Dedifferentiated amniotic fluid mesenchymal stem cell (primary cell): ENCODE data around the gene XK.
"Not testable (repeated sequence)": the region's sequence is repeated elsewhere in the genome, so short reads cannot be mapped to it uniquely, and the experiment has no call there.

Experiments used
- DNase-seq: peaks from one replicate; pipeline ENCODE4 v3.0.0-alpha.2; 2016; ENCODE audit errors: extremely low spot score

The XK gene

DNA sequence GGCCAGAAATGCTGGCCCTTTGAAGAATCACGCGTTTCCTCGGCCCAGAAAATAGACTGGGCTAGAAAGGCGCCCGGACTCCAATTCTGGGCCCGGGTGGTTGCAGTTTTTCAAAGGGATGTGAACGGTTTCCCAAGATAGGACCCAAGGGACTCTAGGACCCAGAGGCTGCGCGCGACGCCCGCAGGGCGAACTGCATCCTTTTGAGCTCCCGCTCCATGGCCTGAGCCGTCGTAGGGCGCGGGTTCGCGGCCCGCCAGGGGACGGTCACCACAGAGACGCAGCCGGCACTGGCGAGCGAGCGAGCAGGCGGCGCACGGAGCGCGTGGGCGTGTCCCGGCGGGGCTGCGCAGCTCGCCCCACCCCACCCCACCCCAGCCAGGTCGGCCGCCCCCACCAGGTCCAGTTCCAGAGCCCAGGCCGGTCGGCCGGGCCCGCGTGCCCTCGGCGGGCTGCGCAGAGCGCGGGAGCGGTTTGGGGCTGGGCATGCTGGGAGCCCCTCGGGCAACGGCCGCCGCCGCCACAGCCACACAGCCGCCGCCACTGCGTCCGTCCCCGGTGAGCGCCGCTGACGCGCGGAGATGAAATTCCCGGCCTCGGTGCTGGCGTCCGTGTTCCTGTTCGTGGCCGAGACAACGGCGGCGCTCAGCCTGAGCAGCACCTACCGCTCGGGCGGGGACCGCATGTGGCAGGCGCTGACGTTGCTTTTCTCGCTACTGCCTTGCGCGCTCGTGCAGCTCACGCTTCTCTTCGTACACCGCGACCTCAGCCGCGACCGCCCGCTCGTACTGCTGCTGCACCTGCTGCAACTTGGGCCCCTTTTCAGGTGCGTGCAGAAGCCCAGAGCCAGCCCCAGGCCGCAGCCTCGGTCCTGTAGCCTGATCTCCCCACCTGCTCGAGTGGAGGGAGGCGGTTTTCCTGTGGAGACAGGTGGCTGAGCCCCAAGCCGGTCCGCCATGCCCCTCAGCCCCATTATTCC lies at the start of gene XK:
Gene XK, plus strand, starts transcription at position 411 of the 979 bp plus-strand sequence. Its CDS starts 171 bp downstream, at position 582.
- no peak for DNase-seq

DNA sequence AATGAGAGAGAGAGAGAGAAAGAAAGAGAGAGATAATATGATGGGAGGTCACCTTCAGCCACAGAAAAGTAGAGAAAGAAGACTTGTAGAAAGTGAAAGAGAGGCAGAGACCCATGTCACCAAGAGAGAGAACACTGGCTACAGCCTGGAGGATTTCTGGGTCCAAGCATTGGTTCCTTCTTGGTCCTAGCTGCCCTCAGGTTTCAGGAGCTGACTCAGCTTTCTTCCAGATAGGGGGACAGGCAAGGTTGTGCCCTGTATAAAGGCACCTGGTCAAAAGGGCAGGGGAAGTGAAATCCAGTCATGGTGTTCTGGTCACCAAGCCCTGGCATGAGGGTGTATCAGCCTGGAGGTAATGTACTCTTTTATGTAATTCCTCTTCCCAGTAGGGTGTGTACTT lies 47.5 kb upstream of the XK start:
- DNase-seq, result no peak

- DNase-seq, result no peak
These were observed 45.4 kb upstream of the XK start for GRCh38 chrX:37640142-37640541.

GRCh38 chrX:37641859-37642258 lies 43.7 kb upstream of the XK start:
- DNase-seq, result no peak

GRCh38 chrX:37644381-37645305 lies 40.9 kb upstream of the XK start:
- DNase-seq, result no peak

DNA sequence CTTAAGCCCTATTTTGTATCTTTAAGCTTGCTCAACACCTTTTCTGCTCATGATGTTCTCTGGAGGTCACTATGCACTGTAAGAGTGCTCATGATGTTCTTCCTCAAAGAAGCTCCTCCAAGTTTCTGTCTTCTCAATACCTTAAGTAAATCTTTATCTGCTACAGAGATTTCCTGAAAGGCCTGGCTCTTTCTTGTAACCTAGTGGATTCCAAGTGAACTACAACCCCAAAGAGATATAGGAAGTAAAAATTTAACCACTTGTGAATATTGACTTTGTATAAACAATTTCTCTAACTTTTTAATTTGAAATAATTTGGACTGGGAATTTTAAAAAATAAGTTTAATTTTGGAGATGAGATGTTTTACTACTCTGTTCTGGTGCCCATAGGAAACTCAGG lies 39.3 kb upstream of the XK start:
- no peak for DNase-seq

DNA sequence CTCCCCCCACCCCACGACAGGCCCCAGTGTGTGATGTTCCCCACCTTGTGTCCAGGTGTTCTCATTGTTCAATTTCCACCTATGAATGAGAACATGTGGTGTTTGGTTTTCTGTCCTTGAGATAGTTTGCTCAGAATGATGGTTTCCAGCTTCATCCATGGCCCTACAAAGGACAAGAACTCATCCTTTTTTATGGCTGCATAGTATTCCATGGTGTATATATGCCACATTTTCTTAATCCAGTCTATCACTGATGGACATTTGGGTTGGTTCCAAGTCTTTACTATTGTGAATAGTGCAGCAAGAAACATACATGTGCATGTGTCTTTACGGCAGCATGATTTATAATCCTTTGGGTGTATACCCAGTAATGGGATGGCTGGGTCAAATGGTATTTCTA lies 34.7 kb upstream of the XK start:
- DNase-seq, result not testable (repeated sequence)

- DNase-seq, result no peak
These were observed 33.6 kb upstream of the XK start for GRCh38 chrX:37651921-37652452.

- no peak for DNase-seq
These were observed 32.9 kb upstream of the XK start for GRCh38 chrX:37652589-37653231.

GRCh38 chrX:37653397-37654085 lies 32.0 kb upstream of the XK start:
- DNase-seq, result no peak

- DNase-seq, result no peak
These were observed 27.1 kb upstream of the XK start for GRCh38 chrX:37658343-37659030.

DNA sequence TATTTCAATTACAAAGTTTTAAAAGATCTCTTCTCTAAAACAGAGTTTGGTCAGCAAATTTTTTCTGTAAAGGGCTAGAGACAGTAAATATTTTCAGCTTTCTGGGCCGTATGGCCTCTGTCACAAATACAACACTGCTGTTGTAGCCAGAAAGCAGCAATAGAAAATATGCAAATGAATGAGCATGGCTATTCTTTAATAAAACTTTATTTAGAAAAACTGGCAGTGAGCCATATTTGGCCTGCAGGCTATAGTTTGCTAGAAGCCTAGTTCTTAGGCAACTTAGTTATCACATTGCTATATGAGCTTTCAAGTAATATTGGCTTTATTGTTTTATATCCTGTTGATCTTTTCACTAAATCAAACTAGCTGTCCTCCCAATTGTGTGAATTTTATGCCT lies 26.5 kb upstream of the XK start:
- DNase-seq, result no peak

GRCh38 chrX:37662181-37662580 lies 23.4 kb upstream of the XK start:
- no peak for DNase-seq

DNA sequence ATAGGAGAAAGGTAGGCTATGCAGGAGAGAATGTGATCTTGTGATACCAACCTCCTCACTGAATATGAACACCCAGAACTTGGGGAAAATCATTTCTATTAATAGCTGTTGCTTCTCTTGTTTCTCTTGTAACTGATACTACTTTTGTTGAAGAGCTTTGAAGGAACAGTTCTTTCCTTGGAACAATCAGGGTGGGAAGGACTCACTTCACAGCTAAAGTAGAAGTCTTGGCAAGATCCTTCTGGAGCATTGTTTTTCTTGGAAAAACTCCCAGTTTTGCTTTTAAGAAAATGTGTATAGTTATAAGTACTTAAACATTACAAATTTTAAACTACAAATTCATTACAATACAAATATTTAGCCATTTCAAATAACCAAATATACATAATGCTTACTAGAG lies 19.1 kb upstream of the XK start:
- DNase-seq, result no peak

DNA sequence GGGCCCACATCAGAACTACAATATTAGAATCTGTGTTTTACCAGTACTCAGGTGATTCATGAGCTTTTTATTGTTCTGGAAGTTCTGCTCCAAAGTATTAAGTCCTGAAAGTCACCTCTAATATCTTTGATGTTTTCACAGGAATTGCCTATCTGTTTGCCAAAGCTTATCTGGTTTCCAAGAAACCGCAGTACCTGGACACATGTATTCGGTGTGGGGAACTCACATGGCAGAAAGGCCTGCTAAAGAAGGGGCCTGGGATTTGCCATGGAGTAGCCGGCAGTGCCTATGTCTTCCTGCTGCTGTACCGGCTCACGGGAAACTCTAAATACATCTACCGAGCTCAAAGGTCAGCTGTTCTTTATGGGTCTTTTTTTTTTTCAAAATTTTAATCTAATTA lies 18.4 kb upstream of the XK start:
- DNase-seq, result no peak

GRCh38 chrX:37672563-37672962 lies 13.0 kb upstream of the XK start:
- DNase-seq, result no peak

- no peak for DNase-seq
These were observed 8.8 kb upstream of the XK start for GRCh38 chrX:37676811-37677210.

DNA sequence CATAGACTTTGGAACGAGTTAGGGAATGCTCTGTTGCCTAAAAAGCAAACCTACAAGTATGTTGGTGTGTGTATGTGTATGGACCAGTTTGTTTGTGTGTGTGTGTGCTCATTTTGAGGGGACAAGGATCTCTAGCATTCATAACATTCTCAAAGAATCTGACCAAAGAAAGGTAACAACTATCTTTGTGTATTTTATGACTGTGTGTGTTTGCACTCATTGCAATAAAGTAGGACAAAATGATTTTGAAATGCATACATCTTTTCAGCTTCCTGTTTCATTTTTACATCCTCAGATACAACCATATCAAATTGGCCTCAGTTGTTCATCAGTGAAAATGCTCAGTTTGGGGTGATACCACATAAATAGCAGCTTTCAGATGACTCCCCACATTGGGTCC lies 8.3 kb upstream of the XK start:
- no peak for DNase-seq

DNA sequence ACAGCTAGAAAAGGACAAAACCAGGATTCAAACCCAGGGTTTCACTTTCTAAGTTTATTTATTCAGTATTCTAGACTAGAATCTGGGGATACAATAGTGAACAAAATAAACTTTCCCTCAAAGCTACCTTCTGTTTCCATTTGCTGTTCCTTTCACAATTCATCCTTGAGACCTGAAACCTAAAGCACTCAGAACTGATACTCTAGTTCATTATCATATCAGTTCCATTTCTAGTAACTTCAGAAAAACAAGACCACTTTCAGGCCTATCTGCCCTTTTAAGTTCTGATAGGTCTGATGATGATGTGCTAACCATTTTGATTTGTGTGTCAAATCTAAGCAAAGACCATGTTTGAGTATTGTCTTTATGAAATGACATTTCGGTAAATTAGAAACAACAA lies 7.8 kb upstream of the XK start:
- no peak for DNase-seq

GRCh38 chrX:37678574-37678973 lies 7.0 kb upstream of the XK start:
- DNase-seq, result no peak

GRCh38 chrX:37679230-37679629 lies 6.4 kb upstream of the XK start:
- DNase-seq, result no peak
